PFSK-1 (cell line): ENCODE data around the gene CRIP2.

Source experiments
- FOXP2 ChIP-seq: optimal IDR thresholded peaks from 2 replicates; pipeline ENCODE3; 2011; ENCODE audit warnings: borderline replicate concordance, control low read depth, inconsistent platforms; ENCODE audit not compliant: insufficient read depth; ENCODE audit errors: extremely low read length, extremely low read depth
- POLR2AphosphoS5 ChIP-seq: IDR thresholded peaks from 2 replicates; pipeline ENCODE4 v1.6.1; 2012; ENCODE audit warnings: low read depth, mild to moderate bottlenecking, control low read depth, low read length, moderate library complexity
- SIN3A ChIP-seq: IDR thresholded peaks from 2 replicates; pipeline ENCODE4 v1.6.1; 2012; ENCODE audit warnings: mild to moderate bottlenecking, low read length, moderate library complexity, borderline replicate concordance; ENCODE audit not compliant: insufficient read depth
- TAF1 ChIP-seq: IDR thresholded peaks from 2 replicates; pipeline ENCODE4 v1.6.1; 2012; ENCODE audit warnings: low read length, control low read depth, borderline replicate concordance; ENCODE audit not compliant: insufficient read depth
- TF ChIP-seq, protein P1 (sequence below), 2 experiments: IDR thresholded peaks; 2 replicates each; pipeline versions ENCODE4 v1.6.1 to v1.8.0; 2011 to 2012; ENCODE audit warnings: low read depth in 2 of 2, low read length in 2 of 2, control low read depth in 1 of 2, inconsistent platforms in 1 of 2, mild to moderate bottlenecking in 1 of 2, moderate library complexity in 1 of 2; ENCODE audit not compliant: insufficient read depth in 1 of 2

DNA sequence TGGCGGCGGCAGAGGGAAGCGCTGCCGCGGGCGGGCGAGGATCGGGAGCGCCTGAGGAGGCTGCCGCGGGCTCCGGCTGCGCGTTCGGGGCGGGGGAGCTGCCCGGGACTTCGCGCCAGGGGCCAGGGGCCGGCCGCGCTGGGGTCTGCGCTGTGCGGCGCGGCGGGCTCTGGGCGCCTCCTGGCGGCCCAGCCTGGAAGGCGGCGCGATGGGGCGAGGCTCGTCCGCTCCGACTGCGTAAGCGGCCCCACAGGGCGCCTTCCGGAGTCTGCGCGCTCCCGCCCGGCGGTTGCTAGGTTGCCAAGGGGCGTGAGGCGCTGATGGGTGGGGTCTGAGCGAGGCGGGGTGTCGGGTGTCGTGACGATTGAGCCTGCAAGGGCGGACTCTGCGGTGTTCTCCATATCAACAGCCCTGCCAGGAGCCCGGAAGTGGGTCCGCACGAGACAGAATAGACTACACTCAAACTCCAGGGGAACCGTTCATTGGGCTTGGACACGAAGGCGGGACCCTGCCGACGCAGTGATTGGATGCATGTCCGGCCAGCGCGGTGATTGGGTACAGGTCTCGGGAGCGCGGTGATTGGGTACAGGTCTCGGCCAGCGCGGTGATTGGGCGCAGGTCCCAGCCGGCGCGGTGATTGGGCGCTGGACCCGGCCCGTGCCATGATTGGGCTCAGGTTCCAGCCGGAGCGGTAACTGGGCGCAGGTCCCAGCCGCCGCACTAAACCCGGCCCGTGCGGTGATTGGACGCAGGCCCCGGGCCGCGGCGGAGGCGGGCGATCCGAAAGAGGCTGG, 16.1 kb downstream of the CRIP2 start, which contains the start of gene TEDC1:
- TF ChIP-seq, protein P1, sequence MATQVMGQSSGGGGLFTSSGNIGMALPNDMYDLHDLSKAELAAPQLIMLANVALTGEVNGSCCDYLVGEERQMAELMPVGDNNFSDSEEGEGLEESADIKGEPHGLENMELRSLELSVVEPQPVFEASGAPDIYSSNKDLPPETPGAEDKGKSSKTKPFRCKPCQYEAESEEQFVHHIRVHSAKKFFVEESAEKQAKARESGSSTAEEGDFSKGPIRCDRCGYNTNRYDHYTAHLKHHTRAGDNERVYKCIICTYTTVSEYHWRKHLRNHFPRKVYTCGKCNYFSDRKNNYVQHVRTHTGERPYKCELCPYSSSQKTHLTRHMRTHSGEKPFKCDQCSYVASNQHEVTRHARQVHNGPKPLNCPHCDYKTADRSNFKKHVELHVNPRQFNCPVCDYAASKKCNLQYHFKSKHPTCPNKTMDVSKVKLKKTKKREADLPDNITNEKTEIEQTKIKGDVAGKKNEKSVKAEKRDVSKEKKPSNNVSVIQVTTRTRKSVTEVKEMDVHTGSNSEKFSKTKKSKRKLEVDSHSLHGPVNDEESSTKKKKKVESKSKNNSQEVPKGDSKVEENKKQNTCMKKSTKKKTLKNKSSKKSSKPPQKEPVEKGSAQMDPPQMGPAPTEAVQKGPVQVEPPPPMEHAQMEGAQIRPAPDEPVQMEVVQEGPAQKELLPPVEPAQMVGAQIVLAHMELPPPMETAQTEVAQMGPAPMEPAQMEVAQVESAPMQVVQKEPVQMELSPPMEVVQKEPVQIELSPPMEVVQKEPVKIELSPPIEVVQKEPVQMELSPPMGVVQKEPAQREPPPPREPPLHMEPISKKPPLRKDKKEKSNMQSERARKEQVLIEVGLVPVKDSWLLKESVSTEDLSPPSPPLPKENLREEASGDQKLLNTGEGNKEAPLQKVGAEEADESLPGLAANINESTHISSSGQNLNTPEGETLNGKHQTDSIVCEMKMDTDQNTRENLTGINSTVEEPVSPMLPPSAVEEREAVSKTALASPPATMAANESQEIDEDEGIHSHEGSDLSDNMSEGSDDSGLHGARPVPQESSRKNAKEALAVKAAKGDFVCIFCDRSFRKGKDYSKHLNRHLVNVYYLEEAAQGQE (IDR thresholded peaks at IDR 0.05; ENCODE audit: insufficient read depth in 1 of 2, low read depth in 2 of 2, low read length in 2 of 2) = no peak
- TF ChIP-seq TAF1 (peak; percentile 29; the same call in 1 of the 2 replicates), SIN3A (no peak), POLR2AphosphoS5 (peak; percentile 78), FOXP2 (no peak)
